HL-60/S4 (cell line): ENCODE measurements around the gene BRPF1.

Source experiments
- in situ Hi-C: fragments of 300-500 bp; cut with MboI; formaldehyde crosslinking; loops from 2 replicates; pipeline ENCODE4 v1.14.3; 2022; ENCODE audit warnings: low sequenced_read_pairs

BRPF1 gene

GRCh38 chr3:9701006-9701405 lies 30.5 kb upstream of the BRPF1 start:
- in situ Hi-C loops: no loop called here

- in situ Hi-C loops: no loop called here
These were observed 29.8 kb upstream of the BRPF1 start for GRCh38 chr3:9701711-9702110.

GRCh38 chr3:9703240-9703639 lies 28.3 kb upstream of the BRPF1 start:
- in situ Hi-C loops: no loop called here

GRCh38 chr3:9703736-9704346 lies 27.7 kb upstream of the BRPF1 start, which contains the start of gene CPNE9:
Gene CPNE9 (plus strand): TSS chr3:9703833. CDS start chr3:9703997, 164 bp downstream.
- in situ Hi-C loops: no loop called here

GRCh38 chr3:9704347-9705322 lies 26.9 kb upstream of the BRPF1 start:
- in situ Hi-C loops: no loop called here

- in situ Hi-C loops: no loop called here
These were observed 21.3 kb upstream of the BRPF1 start for GRCh38 chr3:9710174-9710739.

GRCh38 chr3:9712415-9712814 lies 19.1 kb upstream of the BRPF1 start:
- in situ Hi-C loops: no loop called here

GRCh38 chr3:9713142-9713541 lies 18.4 kb upstream of the BRPF1 start:
- in situ Hi-C loops: no loop called here

GRCh38 chr3:9715136-9715535 lies 16.4 kb upstream of the BRPF1 start:
- in situ Hi-C loops: no loop called here

GRCh38 chr3:9715764-9716437 lies 15.6 kb upstream of the BRPF1 start:
- in situ Hi-C loops: no loop called here

- in situ Hi-C loops: no loop called here
These were observed 14.6 kb upstream of the BRPF1 start for GRCh38 chr3:9716801-9717555.

GRCh38 chr3:9717563-9717962 lies 14.0 kb upstream of the BRPF1 start:
- in situ Hi-C loops: no loop called here

GRCh38 chr3:9718118-9718517 lies 13.4 kb upstream of the BRPF1 start:
- in situ Hi-C loops: no loop called here

- in situ Hi-C loops: no loop called here
These were observed 10.4 kb upstream of the BRPF1 start for GRCh38 chr3:9721015-9721699.

- in situ Hi-C loops: no loop called here
These were observed 9.9 kb upstream of the BRPF1 start for GRCh38 chr3:9721700-9722060.

- in situ Hi-C loops: no loop called here
These were observed 5.6 kb upstream of the BRPF1 start for GRCh38 chr3:9725775-9726515.

- in situ Hi-C loops: no loop called here
These were observed 4.4 kb upstream of the BRPF1 start for GRCh38 chr3:9727041-9727595.

GRCh38 chr3:9727743-9728142 lies 3.8 kb upstream of the BRPF1 start:
- in situ Hi-C loops: no loop called here

- in situ Hi-C loops: no loop called here
These were observed 2.1 kb upstream of the BRPF1 start for GRCh38 chr3:9729419-9729818.
